ENCODE measurements around the gene CHRM2.

DNA sequence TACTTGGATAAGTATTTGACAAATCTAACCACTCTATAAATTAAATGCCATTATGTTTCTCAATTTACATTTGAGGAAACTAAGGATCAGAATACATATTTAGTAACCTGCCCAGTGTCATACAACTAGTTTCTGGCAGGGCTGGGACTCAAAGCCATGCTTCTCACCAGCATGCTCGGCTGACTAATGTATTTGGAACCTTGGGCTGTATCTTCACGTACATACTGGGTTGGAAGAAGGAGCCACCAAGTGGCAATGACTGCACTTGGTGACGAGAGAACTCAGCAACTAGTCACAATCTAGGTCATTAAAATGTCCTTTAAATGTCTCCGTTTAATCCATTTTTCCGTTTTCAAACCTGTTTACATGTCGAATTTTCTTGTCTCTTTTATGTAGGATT, 42.9 kb downstream of the CHRM2 start:
- TF ChIP-seq EZH2 (IDR thresholded peaks at IDR 0.05; ENCODE audit: low read depth): no peak
- TF ChIP-seq, protein P1, sequence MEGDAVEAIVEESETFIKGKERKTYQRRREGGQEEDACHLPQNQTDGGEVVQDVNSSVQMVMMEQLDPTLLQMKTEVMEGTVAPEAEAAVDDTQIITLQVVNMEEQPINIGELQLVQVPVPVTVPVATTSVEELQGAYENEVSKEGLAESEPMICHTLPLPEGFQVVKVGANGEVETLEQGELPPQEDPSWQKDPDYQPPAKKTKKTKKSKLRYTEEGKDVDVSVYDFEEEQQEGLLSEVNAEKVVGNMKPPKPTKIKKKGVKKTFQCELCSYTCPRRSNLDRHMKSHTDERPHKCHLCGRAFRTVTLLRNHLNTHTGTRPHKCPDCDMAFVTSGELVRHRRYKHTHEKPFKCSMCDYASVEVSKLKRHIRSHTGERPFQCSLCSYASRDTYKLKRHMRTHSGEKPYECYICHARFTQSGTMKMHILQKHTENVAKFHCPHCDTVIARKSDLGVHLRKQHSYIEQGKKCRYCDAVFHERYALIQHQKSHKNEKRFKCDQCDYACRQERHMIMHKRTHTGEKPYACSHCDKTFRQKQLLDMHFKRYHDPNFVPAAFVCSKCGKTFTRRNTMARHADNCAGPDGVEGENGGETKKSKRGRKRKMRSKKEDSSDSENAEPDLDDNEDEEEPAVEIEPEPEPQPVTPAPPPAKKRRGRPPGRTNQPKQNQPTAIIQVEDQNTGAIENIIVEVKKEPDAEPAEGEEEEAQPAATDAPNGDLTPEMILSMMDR (conservative IDR thresholded peaks at IDR 0.05): no peak

Measured in PC-9 (cell line).